ENCODE data around the gene SPTBN1. TPM values are rescaled to one million over a fixed set of nuclear protein-coding genes. Genes with fewer than 3 reads are reported as not detected.

SPTBN1 gene
- total RNA-seq, 4 donors from 2014 or later: 171 to 293 (median 247) TPM

DNA sequence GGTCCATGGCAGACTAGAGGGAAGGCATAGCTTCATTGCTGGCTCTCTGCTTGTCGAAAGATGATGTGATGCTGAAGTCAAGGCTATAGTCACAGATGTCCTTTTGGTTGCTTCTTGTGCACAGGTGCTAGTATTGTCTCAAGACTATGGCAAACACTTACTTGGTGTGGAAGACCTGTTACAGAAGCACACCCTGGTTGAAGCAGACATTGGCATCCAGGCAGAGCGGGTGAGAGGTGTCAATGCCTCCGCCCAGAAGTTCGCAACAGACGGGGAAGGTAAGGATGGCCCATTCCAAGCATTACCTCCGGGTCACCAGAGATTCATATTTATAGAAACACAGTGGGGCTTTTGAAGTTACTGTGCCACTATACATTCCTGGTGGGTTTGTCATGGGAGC, 171.8 kb downstream of the SPTBN1 start:
- Histone ChIP-seq H3K4me1 (no peaks in the 10 kb centered on the region), H3K36me3 (peaks cover 0 to 99% (median 0%) of the 10 kb centered on the region in 3 donors), H3K9me3 (no peaks in the 10 kb centered on the region), H3K27ac (no peak overlapping the region), H3K27me3 (no peaks in the 10 kb centered on the region), H3K4me3 (no peak overlapping the region)
- TF ChIP-seq, protein P1, sequence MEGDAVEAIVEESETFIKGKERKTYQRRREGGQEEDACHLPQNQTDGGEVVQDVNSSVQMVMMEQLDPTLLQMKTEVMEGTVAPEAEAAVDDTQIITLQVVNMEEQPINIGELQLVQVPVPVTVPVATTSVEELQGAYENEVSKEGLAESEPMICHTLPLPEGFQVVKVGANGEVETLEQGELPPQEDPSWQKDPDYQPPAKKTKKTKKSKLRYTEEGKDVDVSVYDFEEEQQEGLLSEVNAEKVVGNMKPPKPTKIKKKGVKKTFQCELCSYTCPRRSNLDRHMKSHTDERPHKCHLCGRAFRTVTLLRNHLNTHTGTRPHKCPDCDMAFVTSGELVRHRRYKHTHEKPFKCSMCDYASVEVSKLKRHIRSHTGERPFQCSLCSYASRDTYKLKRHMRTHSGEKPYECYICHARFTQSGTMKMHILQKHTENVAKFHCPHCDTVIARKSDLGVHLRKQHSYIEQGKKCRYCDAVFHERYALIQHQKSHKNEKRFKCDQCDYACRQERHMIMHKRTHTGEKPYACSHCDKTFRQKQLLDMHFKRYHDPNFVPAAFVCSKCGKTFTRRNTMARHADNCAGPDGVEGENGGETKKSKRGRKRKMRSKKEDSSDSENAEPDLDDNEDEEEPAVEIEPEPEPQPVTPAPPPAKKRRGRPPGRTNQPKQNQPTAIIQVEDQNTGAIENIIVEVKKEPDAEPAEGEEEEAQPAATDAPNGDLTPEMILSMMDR (IDR thresholded peaks at IDR 0.05): no peak
- TF ChIP-seq POLR2A (IDR thresholded peaks at IDR 0.05): no peak
- no peak for DNase-seq

DNA sequence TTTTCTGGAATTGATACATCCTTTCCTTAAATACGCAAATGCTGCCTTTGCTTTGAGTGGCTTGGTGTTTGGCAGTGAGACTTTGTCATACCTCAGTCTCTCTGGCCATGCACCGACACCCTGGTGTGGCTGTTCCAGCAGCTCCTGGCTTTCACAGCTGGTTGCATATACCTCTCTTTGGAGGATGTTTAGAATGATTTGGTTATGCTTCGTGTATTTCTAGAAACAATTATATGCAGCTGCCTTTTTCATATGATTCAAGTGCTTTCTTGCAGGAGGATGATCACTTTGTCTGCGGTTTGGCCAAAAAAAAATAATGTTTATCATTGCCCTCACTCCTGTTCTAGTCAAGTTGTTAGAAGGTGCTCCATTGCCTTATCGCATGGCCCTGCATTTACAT, 172.3 kb downstream of the SPTBN1 start:
- TF ChIP-seq POLR2A (IDR thresholded peaks at IDR 0.05): no peak
- TF ChIP-seq, protein P1 (IDR thresholded peaks at IDR 0.05): no peak
- Histone ChIP-seq H3K27ac (no peak overlapping the region), H3K4me3 (no peak overlapping the region), H3K4me1 (no peaks in the 10 kb centered on the region), H3K9me3 (no peaks in the 10 kb centered on the region), H3K36me3 (peaks cover 0 to 100% (median 0%) of the 10 kb centered on the region in 3 donors), H3K27me3 (no peaks in the 10 kb centered on the region)
- DNase-seq: no peak

DNA sequence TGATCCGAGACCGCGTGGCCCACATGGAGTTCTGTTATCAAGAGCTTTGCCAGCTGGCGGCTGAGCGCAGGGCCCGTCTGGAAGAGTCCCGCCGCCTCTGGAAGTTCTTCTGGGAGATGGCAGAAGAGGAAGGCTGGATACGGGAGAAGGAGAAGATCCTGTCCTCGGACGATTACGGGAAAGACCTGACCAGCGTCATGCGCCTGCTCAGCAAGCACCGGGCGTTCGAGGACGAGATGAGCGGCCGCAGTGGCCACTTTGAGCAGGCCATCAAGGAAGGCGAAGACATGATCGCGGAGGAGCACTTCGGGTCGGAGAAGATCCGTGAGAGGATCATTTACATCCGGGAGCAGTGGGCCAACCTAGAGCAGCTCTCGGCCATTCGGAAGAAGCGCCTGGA, 172.8 kb downstream of the SPTBN1 start:
- H3K4me3 ChIP-seq: no peak overlapping the region
- no peak for DNase-seq
- peaks cover 0 to 97% (median 0%) of the 10 kb centered on the region in 3 donors for H3K36me3 ChIP-seq
- TF ChIP-seq POLR2A (IDR thresholded peaks at IDR 0.05): no peak
- TF ChIP-seq, protein P1 (IDR thresholded peaks at IDR 0.05): no peak
- H3K27ac ChIP-seq: no peak overlapping the region
- H3K4me1 ChIP-seq: peaks cover 0 to under 1% (median 0%) of the 10 kb centered on the region in 4 donors
- H3K27me3 ChIP-seq: no peaks in the 10 kb centered on the region
- H3K9me3 ChIP-seq: no peaks in the 10 kb centered on the region

DNA sequence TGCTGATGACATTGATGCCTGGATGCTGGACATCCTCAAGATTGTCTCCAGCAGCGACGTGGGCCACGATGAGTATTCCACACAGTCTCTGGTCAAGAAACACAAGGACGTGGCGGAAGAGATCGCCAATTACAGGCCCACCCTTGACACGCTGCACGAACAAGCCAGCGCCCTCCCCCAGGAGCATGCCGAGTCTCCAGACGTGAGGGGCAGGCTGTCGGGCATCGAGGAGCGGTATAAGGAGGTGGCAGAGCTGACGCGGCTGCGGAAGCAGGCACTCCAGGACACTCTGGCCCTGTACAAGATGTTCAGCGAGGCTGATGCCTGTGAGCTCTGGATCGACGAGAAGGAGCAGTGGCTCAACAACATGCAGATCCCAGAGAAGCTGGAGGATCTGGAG, 173.3 kb downstream of the SPTBN1 start:
- Histone ChIP-seq H3K9me3 (no peaks in the 10 kb centered on the region), H3K27ac (peak overlapping the region in 2 of 4 donors; percentile 28 to 70), H3K27me3 (no peaks in the 10 kb centered on the region), H3K4me1 (peaks cover 0 to 4% (median 0%) of the 10 kb centered on the region in 4 donors), H3K36me3 (peaks cover 0 to 93% (median 0%) of the 10 kb centered on the region in 3 donors), H3K4me3 (no peak overlapping the region)
- DNase-seq: no peak
- TF ChIP-seq, protein P1 (IDR thresholded peaks at IDR 0.05): no peak
- TF ChIP-seq POLR2A (IDR thresholded peaks at IDR 0.05): no peak

DNA sequence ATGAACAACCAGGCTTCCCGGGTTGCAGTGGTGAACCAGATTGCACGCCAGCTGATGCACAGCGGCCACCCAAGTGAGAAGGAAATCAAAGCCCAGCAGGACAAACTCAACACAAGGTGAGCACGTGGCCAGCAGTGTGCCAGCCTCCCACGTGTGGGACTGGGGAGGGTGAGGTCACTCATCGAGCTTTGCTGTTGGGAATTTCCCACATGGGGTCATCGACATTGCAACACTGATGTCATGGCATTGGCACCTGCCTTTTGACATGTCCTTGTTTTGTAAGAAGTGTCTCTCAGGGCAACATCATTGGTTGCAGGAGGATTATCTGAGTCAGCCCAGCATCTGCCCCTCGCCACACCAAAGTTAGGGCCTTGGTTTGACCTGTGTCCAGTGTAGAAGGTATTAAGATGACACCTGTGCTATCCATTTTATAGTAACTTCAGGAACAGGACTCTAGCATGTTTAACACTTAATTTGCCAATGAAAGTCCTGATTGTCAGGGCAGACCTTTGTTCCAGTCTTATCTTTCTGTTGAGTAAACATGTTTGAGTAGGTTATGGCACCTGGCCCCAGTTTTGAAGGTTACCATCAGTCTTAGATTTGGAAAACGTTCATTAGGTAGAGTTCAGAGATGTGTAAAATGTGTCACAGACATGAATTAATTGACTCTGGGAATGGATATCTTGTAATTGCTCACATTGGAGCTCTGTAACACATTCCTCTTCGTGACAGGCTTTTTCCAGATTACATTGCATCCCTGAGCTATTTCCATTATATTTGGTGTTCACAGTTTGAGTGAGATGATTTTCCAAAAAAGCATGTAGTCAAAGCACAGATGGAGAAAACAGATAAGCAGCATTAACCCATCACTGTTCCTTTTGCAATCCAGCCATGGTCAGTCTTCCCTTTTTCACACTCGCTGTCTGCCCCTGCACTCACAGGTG, 174.1 kb downstream of the SPTBN1 start:
- Histone ChIP-seq H3K4me1 (peaks cover 0 to 7% (median 2%) of the 10 kb centered on the region in 4 donors), H3K9me3 (no peaks in the 10 kb centered on the region), H3K4me3 (no peak overlapping the region), H3K27ac (peak overlapping the region in 2 of 4 donors; percentile 28 to 70), H3K36me3 (peaks cover 0 to 85% (median 0%) of the 10 kb centered on the region in 3 donors), H3K27me3 (no peaks in the 10 kb centered on the region)
- no peak for TF ChIP-seq POLR2A (IDR thresholded peaks at IDR 0.05)
- TF ChIP-seq, protein P1 (IDR thresholded peaks at IDR 0.05): no peak
- peak in 2 of 3 donors; percentile 81 to 85 for DNase-seq
